Measurements from ENCODE around the gene PSMB10.

The PSMB10 gene

DNA sequence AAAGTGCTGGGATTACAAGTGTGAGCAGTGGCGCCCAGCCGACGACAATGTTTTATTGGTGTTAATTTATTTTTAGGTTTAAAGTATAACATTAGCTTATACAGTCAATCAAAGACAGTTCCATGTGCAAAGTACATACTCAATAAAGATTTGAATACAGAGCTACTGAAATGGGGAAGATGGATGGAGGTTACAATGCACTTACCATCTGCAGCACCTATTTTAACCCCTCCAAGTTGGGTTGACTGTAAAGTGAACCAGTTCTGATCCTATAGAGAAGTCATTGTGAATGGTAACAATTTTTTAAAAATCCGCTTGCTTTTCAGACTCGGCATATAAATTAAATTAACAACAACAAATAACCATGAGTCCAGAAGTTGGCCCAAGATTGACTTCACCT lies 44.3 kb downstream of the PSMB10 start:
- DNase-seq (ENCODE audit: low spot score): no peak

- no peak for DNase-seq (ENCODE audit: low spot score)
Measured at GRCh38 chr16:67888331-67888730, 48.3 kb downstream of the PSMB10 start.

DNA sequence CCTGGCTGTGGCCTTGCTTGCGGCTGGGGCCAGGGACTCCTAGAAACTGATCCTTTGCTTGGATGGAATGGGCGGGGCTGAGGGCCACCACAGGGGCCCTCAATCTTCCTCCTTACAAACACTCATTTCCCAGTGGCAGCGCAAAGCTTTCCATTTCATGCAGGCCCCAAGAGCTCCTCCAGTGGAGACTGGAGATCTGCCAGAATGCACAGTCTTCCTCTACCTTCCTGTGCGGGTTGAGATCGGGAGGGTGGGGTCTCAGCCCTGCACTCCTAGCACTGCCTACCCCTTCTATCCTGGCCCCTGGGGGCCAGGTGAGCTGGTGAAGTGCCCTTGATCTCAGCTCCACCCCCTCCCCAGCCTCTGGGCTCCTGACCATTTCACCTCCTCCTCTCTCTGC lies 50.3 kb downstream of the PSMB10 start:
- DNase-seq (ENCODE audit: low spot score): no peak

DNA sequence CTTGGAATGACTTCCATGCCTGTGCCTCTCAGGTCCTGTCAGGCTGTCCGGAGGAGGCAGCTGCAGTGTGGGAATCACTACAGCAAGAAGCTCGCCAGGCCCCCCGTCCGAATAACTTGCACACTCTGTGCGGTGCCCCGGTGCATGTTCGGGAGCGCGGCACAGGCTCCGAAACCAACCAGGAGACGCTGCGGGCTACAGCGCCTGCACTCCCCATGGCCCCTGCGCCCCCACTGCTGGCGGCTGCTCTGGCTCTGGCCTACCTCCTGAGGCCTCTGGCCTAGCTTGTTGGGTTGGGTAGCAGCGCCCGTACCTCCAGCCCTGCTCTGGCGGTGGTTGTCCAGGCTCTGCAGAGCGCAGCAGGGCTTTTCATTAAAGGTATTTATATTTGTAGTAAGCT lies 50.7 kb downstream of the PSMB10 start:
- DNase-seq (ENCODE audit: low spot score): no peak

DNA sequence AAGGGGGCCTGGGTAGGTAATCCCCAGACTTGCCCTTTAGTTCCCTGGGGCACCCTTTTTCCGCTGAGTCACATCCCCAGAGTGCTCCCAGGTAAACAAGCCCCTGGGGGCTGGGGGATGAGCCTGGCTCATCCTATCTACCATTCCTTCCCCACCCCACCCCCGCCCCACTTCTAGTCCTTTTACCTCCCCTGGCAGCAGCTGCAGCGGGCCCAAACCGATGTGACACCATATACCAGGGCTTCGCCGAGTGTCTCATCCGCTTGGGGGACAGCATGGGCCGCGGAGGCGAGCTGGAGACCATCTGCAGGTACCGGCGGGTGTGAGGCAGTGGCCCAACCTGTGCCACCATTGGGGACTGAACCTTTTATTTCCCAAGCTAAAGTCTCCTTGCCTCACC lies 51.1 kb downstream of the PSMB10 start:
- no peak for DNase-seq (ENCODE audit: low spot score)

DNA sequence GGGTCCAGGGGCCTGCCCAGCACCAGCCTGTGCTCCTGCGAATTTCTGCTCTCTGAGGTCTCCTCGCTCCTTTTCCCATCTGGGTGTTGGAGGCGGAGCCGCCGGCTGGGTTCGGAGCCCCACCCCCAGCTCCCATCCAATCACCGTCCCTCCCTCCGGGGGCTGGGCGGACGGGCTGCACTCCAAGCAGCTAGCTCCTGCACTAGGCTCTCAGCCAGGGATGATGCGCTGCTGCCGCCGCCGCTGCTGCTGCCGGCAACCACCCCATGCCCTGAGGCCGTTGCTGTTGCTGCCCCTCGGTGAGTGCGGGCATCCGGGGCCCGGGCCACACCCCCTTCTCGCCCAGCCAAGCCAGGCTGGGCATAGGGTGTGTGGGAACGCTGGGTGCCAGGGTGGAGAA lies 52.0 kb downstream of the PSMB10 start, which contains the start of gene NRN1L:
Gene NRN1L, plus strand, starts transcription at position 202 of the 400 bp plus-strand sequence. Its CDS starts 19 bp downstream, at position 221.
- DNase-seq (ENCODE audit: low spot score): no peak

All from CD4-positive, alpha-beta T cell treated with Interleukin-15 for 4 hours (primary cell).